MM.1S (cell line): ENCODE measurements around the gene RELN.

Source experiments
- EZH2 ChIP-seq: fragments of 300-600 bp; sonication (generic); optimal IDR thresholded peaks from 2 replicates; pipeline ENCODE3; 2017; ENCODE audit warnings: low read depth, mild to moderate bottlenecking, antibody characterized with exemption, low read length, mixed read lengths
- EZH2phosphoT487 ChIP-seq: fragments of 300-600 bp; sonication (generic); IDR thresholded peaks from 2 replicates; pipeline ENCODE4 v1.6.1; 2018; ENCODE audit warnings: antibody characterized with exemption, low read length
- TF ChIP-seq, protein P1 (sequence below): fragments of 300-600 bp; sonication (generic); IDR thresholded peaks from 2 replicates; pipeline ENCODE4 v1.5.1; 2016; ENCODE audit warnings: antibody characterized with exemption, low read length, mixed read lengths

DNA sequence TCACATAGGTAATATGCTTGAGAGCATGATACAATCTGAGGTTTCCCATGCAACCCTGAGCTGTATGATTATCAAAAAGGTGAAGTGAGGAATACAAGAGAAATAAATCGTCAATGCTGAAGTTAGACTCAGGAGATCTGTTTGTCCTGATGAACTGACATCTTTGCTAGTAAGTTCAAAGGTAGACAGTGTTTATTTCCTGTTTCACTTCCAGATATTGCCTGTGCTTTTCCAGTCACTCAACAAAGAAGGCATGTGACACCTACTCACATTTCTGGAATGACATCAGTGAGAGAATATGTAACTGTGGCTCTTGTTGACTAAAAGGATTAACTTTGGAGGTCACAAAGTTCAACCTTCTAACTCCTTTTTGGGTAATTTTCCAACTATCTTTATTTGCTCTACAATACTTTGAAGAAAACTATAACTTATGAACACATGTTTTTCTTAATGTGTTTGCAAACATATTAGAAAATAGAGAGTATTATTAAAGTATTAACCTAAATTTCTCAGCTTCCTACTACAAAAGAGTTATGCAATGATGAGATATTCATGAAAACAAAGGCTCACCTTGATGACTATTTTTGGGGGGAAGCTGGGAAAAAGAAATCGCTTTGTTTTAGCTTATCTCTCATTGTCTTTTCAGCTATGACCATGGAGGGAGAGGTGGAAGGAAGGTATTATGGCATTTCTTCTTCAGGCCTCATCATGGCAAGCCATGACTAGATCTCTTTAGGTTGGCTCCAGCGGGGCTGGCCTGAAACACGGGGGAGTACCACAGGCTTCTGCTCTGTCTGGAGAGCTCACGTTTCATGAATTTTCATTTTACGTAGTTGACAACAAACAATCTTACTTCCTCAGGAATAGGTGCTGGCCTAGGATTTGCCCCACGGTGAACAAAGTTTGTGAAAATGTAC lies 328.7 kb downstream of the RELN start:
- no peak for TF ChIP-seq EZH2
- TF ChIP-seq, protein P1, sequence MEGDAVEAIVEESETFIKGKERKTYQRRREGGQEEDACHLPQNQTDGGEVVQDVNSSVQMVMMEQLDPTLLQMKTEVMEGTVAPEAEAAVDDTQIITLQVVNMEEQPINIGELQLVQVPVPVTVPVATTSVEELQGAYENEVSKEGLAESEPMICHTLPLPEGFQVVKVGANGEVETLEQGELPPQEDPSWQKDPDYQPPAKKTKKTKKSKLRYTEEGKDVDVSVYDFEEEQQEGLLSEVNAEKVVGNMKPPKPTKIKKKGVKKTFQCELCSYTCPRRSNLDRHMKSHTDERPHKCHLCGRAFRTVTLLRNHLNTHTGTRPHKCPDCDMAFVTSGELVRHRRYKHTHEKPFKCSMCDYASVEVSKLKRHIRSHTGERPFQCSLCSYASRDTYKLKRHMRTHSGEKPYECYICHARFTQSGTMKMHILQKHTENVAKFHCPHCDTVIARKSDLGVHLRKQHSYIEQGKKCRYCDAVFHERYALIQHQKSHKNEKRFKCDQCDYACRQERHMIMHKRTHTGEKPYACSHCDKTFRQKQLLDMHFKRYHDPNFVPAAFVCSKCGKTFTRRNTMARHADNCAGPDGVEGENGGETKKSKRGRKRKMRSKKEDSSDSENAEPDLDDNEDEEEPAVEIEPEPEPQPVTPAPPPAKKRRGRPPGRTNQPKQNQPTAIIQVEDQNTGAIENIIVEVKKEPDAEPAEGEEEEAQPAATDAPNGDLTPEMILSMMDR: no peak
- TF ChIP-seq EZH2phosphoT487: no peak
